HFF-Myc (cell line): ENCODE results near the gene MAPKAP1.

ENCODE experiments used
- DNase-seq: peaks from one replicate; pipeline ENCODE4 v3.0.0-alpha.2; 2011; ENCODE audit warnings: low read depth; ENCODE audit errors: extremely low read depth
- H3K4me3 ChIP-seq: replicated peaks from 2 replicates; pipeline ENCODE4 v1.5.1; 2011; ENCODE audit warnings: low read depth, mild to moderate bottlenecking, control low read depth, low read length
- TF ChIP-seq, protein P1 (sequence below): IDR thresholded peaks from 2 replicates; pipeline ENCODE4 v1.5.1; 2012; ENCODE audit warnings: mild to moderate bottlenecking, low read depth, low read length, control low read depth; ENCODE audit errors: missing control alignments

The MAPKAP1 gene

GRCh38 chr9:125613141-125613540, 93.9 kb downstream of the MAPKAP1 start:
- TF ChIP-seq, protein P1, sequence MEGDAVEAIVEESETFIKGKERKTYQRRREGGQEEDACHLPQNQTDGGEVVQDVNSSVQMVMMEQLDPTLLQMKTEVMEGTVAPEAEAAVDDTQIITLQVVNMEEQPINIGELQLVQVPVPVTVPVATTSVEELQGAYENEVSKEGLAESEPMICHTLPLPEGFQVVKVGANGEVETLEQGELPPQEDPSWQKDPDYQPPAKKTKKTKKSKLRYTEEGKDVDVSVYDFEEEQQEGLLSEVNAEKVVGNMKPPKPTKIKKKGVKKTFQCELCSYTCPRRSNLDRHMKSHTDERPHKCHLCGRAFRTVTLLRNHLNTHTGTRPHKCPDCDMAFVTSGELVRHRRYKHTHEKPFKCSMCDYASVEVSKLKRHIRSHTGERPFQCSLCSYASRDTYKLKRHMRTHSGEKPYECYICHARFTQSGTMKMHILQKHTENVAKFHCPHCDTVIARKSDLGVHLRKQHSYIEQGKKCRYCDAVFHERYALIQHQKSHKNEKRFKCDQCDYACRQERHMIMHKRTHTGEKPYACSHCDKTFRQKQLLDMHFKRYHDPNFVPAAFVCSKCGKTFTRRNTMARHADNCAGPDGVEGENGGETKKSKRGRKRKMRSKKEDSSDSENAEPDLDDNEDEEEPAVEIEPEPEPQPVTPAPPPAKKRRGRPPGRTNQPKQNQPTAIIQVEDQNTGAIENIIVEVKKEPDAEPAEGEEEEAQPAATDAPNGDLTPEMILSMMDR = no peak
- DNase-seq = no peak
- no peak overlapping the region for H3K4me3 ChIP-seq

GRCh38 chr9:125612616-125613015, 94.4 kb downstream of the MAPKAP1 start:
- DNase-seq = no peak
- no peak overlapping the region for H3K4me3 ChIP-seq
- TF ChIP-seq, protein P1 = no peak

GRCh38 chr9:125611121-125611765, 95.8 kb downstream of the MAPKAP1 start:
- no peak overlapping the region for H3K4me3 ChIP-seq
- TF ChIP-seq, protein P1 = no peak
- DNase-seq = no peak

DNA sequence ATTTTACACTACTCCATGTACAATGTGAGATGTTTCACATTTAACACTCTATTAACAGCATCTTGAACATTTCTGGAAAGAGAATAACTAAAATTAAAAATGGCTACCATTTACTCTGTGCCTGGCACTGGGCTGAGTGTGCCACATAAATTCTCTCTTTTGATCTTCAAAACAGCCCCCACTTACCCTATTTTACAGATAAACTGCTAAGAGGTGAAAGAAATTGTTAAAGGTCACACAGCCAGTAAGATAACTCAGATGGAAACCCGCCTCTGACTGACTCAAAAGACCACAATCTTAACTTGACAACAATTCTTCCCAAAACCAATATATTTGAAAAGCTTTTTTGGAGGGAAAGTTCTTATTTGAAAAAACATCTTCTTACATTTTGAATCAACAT, 97.3 kb downstream of the MAPKAP1 start:
- TF ChIP-seq, protein P1 = no peak
- H3K4me3 ChIP-seq = no peak overlapping the region
- DNase-seq = no peak

- TF ChIP-seq, protein P1 = no peak
- DNase-seq = no peak
- H3K4me3 ChIP-seq = no peak overlapping the region
These were observed 98.4 kb downstream of the MAPKAP1 start for GRCh38 chr9:125608489-125609224.

DNA sequence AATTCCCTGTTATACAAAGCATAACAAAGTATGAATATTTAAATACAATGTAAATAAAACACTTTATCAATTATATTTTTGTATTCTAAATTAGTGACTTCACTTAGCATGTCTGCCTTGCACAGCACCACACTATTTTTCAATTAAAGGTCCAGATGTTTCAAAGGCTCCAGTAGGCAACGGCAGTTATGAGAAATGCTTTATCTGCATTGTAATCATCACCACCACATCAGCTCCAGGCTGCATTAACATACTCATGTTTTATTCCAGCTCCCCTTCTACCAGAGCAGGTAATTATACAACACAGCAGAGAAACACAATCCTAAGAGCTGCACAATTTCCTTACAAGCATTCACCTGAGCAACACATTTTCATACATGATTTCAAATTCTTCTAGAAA, 102.8 kb downstream of the MAPKAP1 start:
- TF ChIP-seq, protein P1 = no peak
- no peak overlapping the region for H3K4me3 ChIP-seq
- DNase-seq = no peak
